Measurements from ENCODE around the gene PLXNA2. TPM values are rescaled to one million over a fixed set of nuclear protein-coding genes. Genes with fewer than 3 reads are reported as not detected.

The PLXNA2 gene
- total RNA-seq, 1 donor from 2014 or later: 38.3 TPM

DNA sequence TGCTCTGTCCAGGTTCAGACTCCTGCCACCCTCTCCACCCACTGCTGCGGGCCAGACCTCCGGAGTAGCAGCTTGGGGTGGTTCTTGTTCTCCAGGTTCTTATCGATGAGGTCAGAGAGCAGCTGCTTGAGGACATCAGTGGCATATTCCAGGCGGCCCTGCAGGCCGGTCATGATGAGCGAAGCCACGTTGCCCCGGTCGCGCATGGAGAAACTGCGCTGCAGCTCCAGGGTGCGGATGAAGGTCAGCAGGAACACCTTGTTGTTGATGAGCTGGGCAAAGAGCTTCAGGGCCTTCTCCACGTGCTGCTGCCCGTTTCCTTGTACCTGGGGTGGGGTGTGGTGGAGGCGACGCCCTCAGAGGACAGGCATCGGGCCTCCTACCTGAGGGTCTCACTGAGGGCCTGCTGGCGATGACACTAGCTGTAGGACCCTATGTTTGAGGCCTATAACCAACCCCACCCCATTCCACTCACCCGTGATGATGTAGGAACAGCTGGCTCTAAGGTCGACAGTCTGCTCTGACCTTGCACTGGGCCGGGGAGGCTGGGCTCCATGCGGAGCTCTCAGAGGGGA lies 202.1 kb downstream of the PLXNA2 start:
- H3K9me3 ChIP-seq: no peaks in the 10 kb centered on the region
- no peak overlapping the region for H3K27ac ChIP-seq
- intact Hi-C loops (cut with DNase I): no loop called here
- DNase-seq (ENCODE audit: extremely low spot score in 2 of 2): no peak
- H3K4me3 ChIP-seq: no peak overlapping the region
- TF ChIP-seq POLR2AphosphoS5 (IDR thresholded peaks at IDR 0.05; ENCODE audit: insufficient read depth in 1 of 2, low read depth in 1 of 2) (no peak), CTCF (IDR thresholded peaks at IDR 0.05) (no peak), POLR2A (IDR thresholded peaks at IDR 0.05) (no peak)
- peaks cover 0 to 51% of the 10 kb centered on the region in 2 donors for H3K36me3 ChIP-seq
- no peaks in the 10 kb centered on the region for H3K27me3 ChIP-seq
- H3K4me1 ChIP-seq: peaks cover 18% of the 10 kb centered on the region

DNA sequence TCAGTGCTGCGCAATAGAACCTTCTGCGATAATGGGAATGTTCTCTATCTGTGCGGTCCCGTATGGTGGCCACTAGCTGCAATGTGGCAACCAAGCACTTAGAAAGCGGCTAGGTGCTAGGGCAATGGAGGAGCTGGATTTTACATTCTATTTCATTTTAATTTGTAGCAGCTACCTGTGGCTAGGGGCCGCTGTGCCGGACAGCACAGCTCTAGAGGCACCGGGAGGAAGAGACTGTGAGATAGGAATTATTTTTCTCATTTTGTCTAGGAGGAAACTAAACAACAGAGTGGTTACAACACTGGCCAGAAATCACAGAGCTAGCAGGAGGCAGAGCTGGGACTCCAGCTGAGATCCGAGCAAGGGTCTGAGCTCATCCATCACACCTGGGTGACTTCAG lies 202.7 kb downstream of the PLXNA2 start:
- no peak for DNase-seq (ENCODE audit: extremely low spot score in 2 of 2)

GRCh38 chr1:208040821-208041297 lies 203.3 kb downstream of the PLXNA2 start:
- no peak for TF ChIP-seq CTCF (IDR thresholded peaks at IDR 0.05)
- no peak for TF ChIP-seq POLR2AphosphoS5 (IDR thresholded peaks at IDR 0.05; ENCODE audit: insufficient read depth in 1 of 2, low read depth in 1 of 2)
- TF ChIP-seq POLR2A (IDR thresholded peaks at IDR 0.05): no peak
- DNase-seq (ENCODE audit: extremely low spot score in 2 of 2): no peak
- H3K9me3 ChIP-seq: no peaks in the 10 kb centered on the region
- H3K36me3 ChIP-seq: peaks cover 0 to 51% of the 10 kb centered on the region in 2 donors
- H3K4me1 ChIP-seq: peaks cover 5% of the 10 kb centered on the region
- intact Hi-C loops (cut with DNase I): no loop called here
- H3K27me3 ChIP-seq: no peaks in the 10 kb centered on the region
- no peak overlapping the region for H3K4me3 ChIP-seq
- H3K27ac ChIP-seq: no peak overlapping the region

More for the DNA sequence above, 202.7 kb downstream of the PLXNA2 start:
- Histone ChIP-seq H3K4me3 (no peak overlapping the region), H3K36me3 (peaks cover 0 to 51% of the 10 kb centered on the region in 2 donors), H3K27me3 (no peaks in the 10 kb centered on the region), H3K9me3 (no peaks in the 10 kb centered on the region), H3K4me1 (peaks cover 12% of the 10 kb centered on the region), H3K27ac (no peak overlapping the region)
- TF ChIP-seq POLR2A (IDR thresholded peaks at IDR 0.05) (no peak), POLR2AphosphoS5 (IDR thresholded peaks at IDR 0.05; ENCODE audit: insufficient read depth in 1 of 2, low read depth in 1 of 2) (no peak), CTCF (IDR thresholded peaks at IDR 0.05) (no peak)
- intact Hi-C loops (cut with DNase I): no loop called here

GRCh38 chr1:208039536-208040332 lies 204.4 kb downstream of the PLXNA2 start:
- no peaks in the 10 kb centered on the region for H3K27me3 ChIP-seq
- no peak overlapping the region for H3K27ac ChIP-seq
- H3K4me3 ChIP-seq: no peak overlapping the region
- no peaks in the 10 kb centered on the region for H3K9me3 ChIP-seq
- TF ChIP-seq POLR2AphosphoS5 (IDR thresholded peaks at IDR 0.05; ENCODE audit: insufficient read depth in 1 of 2, low read depth in 1 of 2) (no peak), CTCF (IDR thresholded peaks at IDR 0.05) (no peak), POLR2A (IDR thresholded peaks at IDR 0.05) (no peak)
- H3K36me3 ChIP-seq: peaks cover 0 to 49% of the 10 kb centered on the region in 2 donors
- intact Hi-C loops (cut with DNase I): no loop called here
- no peaks in the 10 kb centered on the region for H3K4me1 ChIP-seq
- DNase-seq (ENCODE audit: extremely low spot score in 2 of 2): no peak

DNA sequence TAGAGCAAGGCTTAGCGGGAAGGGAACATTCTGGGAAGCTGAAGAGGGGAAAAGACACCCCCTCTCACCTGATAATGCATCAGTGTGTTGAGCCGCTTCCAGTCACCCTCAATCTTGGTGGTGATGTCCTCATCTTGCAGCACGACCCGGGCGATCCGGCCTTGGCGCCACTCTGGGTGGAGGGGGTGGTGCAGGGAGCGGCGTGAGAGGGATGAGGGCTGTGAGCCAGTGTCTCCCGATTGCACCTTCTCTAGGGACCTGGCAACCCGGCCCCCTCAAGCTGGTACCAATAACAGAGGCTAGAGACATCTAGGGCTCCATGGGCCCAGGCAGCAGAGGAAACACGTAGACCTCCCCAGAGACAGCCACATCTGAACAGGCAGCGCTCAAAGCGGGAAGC lies 205.9 kb downstream of the PLXNA2 start:
- Histone ChIP-seq H3K4me3 (no peak overlapping the region), H3K36me3 (peaks cover 0 to 37% of the 10 kb centered on the region in 2 donors), H3K9me3 (no peaks in the 10 kb centered on the region), H3K4me1 (no peaks in the 10 kb centered on the region), H3K27me3 (no peaks in the 10 kb centered on the region), H3K27ac (no peak overlapping the region)
- DNase-seq (ENCODE audit: extremely low spot score in 2 of 2): no peak
- TF ChIP-seq POLR2AphosphoS5 (IDR thresholded peaks at IDR 0.05; ENCODE audit: insufficient read depth in 1 of 2, low read depth in 1 of 2): no peak
- TF ChIP-seq CTCF (IDR thresholded peaks at IDR 0.05): no peak
- TF ChIP-seq POLR2A (IDR thresholded peaks at IDR 0.05): no peak
- intact Hi-C loops (cut with DNase I): no loop called here

Data from vagina (tissue), 2 donors.